DND-41 (cell line): ENCODE results near the gene TMEM30B.

ENCODE experiments used
- CTCF ChIP-seq: IDR thresholded peaks from 2 replicates; pipeline ENCODE4 v1.5.1; 2012; ENCODE audit warnings: borderline replicate concordance, low read length, moderate library complexity, mild to moderate bottlenecking; ENCODE audit not compliant: poor library complexity, severe bottlenecking; ENCODE audit errors: extremely low read depth
- EZH2 ChIP-seq: IDR thresholded peaks from 3 replicates; pipeline ENCODE4 v1.6.1; 2012; ENCODE audit warnings: borderline replicate concordance, low read depth, mild to moderate bottlenecking, moderate library complexity, low read length, inconsistent platforms; ENCODE audit not compliant: severe bottlenecking

GRCh38 chr14:61256826-61257468 lies 24.2 kb downstream of the TMEM30B start:
- no peak for TF ChIP-seq CTCF
- no peak for TF ChIP-seq EZH2
